GM18861 (cell line): ENCODE results near the gene GRIK4.
A peak's percentile ranks its signal among the peaks of the same experiment; 100 is the strongest.
"Not testable (repeated sequence)": the region's sequence is repeated elsewhere in the genome, so short reads cannot be mapped to it uniquely, and the experiment has no call there.

Experiments used
- ATAC-seq: cut with Tn5 transposase; IDR thresholded peaks from one replicate; pipeline ENCODE4 v1.9.1; 2021; ENCODE audit not compliant: unreplicated experiment

GRIK4 gene

DNA sequence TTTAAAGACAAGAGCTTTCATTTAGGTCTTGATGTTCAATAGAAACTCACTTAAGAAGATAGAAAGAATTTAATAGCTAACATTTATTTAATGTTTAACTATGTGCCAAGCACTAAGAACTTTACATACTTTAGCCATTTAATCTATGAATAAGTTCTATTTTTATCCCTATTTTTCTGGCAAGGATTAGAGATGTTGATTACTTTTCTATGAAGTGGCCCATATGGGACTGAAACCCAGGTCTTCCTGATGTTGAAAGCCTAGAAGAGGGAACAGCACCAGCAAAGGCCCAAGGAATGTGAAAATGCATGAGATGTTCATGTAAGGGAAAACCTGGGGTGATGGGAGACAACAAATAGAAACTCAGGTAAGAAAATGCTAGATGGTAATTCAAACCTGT, 497.0 kb downstream of the GRIK4 start:
- no peak for ATAC-seq

GRCh38 chr11:121012091-121012490, 500.5 kb downstream of the GRIK4 start:
- no peak for ATAC-seq

- no peak for ATAC-seq
Measured at GRCh38 chr11:121018746-121019145, 507.2 kb downstream of the GRIK4 start.

DNA sequence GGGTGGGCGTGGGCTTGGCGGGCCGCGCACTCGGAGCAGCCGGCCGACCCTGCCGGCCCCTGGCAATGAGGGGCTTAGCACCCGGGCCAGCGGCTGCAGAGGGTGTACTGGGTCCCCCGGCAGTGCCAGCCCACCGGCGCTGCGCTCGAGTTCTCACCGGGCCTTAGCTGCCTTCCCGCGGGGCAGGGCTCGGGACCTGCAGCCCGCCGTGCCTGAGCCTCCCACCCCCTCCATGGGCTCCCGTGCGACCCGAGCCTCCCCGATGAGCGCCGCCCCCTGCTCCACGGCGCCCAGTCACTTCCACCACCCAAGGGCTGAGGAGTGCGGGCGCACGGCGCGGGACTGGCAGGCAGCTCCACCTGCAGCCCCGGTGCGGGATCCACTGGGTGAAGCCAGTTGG, 510.2 kb downstream of the GRIK4 start:
- not testable (repeated sequence) for ATAC-seq

GRCh38 chr11:121023848-121024751, 512.6 kb downstream of the GRIK4 start, which contains the start of gene TBCEL:
Gene TBCEL, plus strand, starts transcription at chr11:121024102. Its CDS starts 21,589 bp downstream, at chr11:121045691.
- ATAC-seq = peak; percentile 88

GRCh38 chr11:121024989-121025388, 513.4 kb downstream of the GRIK4 start:
- ATAC-seq = no peak

GRCh38 chr11:121029153-121029552, 517.6 kb downstream of the GRIK4 start:
- ATAC-seq = no peak

DNA sequence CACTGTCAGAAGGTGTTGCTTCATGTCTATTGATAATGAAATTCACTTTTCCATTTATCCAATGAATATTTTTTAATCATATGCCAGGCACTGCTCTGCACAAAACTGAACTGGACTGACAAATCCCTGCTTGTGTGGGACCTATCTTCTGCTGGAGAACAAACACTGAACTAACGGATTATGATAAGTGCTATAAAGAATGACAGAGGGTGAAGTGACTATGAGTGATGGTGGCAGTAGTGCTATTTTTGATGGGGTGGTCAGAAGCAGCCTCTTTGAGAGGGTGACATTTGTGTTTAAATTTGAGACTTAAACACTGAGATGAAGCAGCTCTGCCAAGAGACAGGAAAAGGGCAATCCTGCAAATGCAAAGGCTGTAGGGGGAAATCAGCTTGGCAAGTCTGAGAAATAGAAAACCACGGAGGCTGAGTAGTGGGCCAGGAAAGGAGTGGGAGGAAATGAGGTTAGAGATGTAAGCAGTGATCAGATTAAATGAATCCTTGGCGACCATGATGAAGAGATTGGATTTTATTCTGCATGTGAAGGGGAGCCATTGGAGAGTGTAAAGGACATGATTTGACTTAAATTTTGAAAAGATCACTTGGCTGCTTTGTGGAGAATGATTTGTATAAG, 518.4 kb downstream of the GRIK4 start:
- ATAC-seq = no peak

GRCh38 chr11:121031167-121031566, 519.6 kb downstream of the GRIK4 start:
- ATAC-seq = no peak

- not testable (repeated sequence) for ATAC-seq
Measured at GRCh38 chr11:121031648-121032047, 520.1 kb downstream of the GRIK4 start.

- ATAC-seq = no peak
Measured at GRCh38 chr11:121032546-121032945, 521.0 kb downstream of the GRIK4 start.

- ATAC-seq = no peak
Measured at GRCh38 chr11:121033635-121034034, 522.1 kb downstream of the GRIK4 start.

DNA sequence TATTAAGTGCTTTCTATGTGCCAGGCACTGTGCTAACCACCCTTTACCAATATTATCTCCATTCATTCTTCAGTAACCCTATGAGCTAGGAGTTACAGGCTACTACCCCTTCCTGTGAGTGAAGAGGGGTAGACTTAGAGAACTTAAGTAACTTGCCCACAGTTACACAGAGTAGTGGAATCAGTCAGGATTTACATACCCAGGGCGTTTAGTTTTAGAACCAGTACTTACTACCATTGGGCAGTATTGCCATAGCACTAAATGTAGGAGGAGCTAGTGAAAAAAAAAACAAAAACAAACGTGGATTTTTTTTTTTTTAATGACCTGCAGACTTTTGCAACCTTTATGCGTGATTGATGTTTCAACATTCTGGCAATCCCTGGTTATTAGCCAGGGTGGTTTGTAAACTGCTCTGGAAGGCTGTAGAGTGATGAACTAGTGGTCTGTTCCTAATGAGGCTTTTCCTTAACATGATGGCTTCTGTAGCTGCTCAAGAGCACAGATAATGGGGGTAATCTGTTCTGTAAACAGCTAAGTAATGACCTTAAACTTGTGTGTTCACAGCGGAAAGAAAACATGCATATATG, 523.7 kb downstream of the GRIK4 start:
- no peak for ATAC-seq

- ATAC-seq = no peak
Measured at GRCh38 chr11:121035780-121036179, 524.2 kb downstream of the GRIK4 start.

DNA sequence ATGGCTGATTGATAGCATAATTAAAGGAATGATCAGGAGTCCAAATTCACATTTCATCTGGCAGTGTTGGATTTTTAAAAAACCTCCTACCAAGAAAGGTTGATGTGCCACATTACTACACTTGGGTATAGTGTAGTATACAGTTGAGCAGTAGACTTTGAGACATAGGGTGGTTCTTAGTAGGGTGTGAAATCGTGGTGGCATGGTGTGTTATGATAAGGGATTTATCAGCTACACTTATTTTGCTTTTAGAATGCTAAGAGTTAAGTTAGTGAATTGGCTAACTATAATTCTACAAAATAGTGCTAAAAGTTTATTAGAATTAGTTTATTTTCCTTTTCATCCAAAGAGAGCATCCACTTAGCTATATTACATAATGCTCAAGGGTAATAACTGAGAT, 525.5 kb downstream of the GRIK4 start:
- no peak for ATAC-seq
